HL-60 (cell line): ENCODE results near the gene PAPOLG.

ENCODE experiments used
- CTCF ChIP-seq: IDR thresholded peaks from one replicate; pipeline ENCODE4 v1.5.1; 2011; ENCODE audit warnings: low read length, control low read depth, inconsistent platforms; ENCODE audit not compliant: insufficient read depth
- POLR2AphosphoS5 ChIP-seq: IDR thresholded peaks from 2 replicates; pipeline ENCODE4 v1.6.1; 2012; ENCODE audit warnings: low read depth

DNA sequence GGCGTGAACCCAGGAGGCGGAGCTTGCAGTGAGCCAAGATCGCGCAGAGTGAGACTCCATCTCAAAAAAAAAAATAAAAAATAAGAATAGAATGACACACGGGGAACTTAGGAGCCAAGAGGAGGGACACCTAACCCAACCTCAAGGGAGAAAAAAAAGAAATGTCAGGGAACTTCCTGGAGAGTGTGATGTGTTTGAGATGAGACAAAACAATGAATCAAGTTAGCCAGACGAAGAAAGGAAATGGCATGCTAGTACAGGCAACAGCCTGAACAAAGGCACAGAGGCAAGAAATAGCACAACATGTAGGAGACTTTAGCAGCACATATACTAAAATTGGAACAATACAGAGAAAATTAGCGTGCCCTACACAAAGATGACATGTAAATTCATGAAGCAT lies 36.7 kb upstream of the PAPOLG start:
- TF ChIP-seq CTCF: no peak
- TF ChIP-seq POLR2AphosphoS5: no peak
